Measurements from ENCODE around the gene PDILT. TPM values are rescaled to one million over a fixed set of nuclear protein-coding genes. Genes with fewer than 3 reads are reported as not detected.

The PDILT gene
- total RNA-seq, 1 experiment from 2014 or later, result not detected

DNA sequence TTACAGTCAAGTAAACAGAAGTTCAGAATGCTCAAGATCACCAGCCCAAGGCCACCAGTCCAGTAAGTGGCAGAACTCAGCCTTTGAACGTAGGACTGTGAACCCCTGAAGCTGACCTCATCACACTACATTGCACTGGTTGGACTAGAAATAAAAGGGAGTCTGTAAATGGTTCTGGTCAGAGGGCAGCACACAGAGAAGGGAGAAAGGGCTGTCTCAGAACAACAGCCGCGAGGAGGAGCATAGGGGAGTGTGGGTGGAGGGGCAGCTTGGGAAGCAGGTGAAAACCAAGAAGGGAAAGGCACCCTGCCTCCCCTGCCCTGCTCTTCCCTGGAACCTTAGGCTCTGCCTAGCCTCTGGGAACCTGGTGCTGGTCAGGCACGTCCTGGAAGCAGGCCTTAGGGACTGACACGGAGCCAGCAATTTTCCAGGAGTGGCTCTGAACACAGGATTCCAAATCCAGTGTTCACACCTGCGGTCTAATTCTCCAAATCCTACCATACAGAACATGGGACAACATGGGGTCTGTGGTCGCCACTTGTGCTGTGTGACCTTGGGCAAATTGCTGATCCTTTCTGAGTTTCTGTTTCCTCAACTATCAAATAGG, 7.0 kb downstream of the PDILT start:
- Histone ChIP-seq H3K9me2 (replicated peaks; ENCODE audit: low read length) (no peaks in the 10 kb centered on the region), H3F3A (ENCODE audit: low read length, unreplicated experiment) (no peaks in the 10 kb centered on the region), H3K4me3 (ENCODE audit: low read length) (no peak overlapping the region), H3K4me1 (ENCODE audit: insufficient read depth, low read length) (no peaks in the 10 kb centered on the region), H3K9ac (ENCODE audit: low read length) (no peak overlapping the region), H3K4me2 (ENCODE audit: low read length) (no peak overlapping the region), H2AFZ (ENCODE audit: low read length) (no peak overlapping the region), H3K36me3 (ENCODE audit: low read depth, low read length) (no peaks in the 10 kb centered on the region), H3K9me3 (ENCODE audit: low read length) (no peaks in the 10 kb centered on the region), H3K27me3 (ENCODE audit: low read length) (no peaks in the 10 kb centered on the region), H4K20me1 (ENCODE audit: low read length) (no peaks in the 10 kb centered on the region), H3K27ac (ENCODE audit: low read length) (no peak overlapping the region), H3K79me2 (ENCODE audit: low read length) (no peaks in the 10 kb centered on the region)
- ChIA-PET POLR2A (ENCODE audit: unreplicated experiment) (no interaction called here), CTCF (no interaction called here)
- BruUV-seq (replicated peaks), result no TSS peak
- intact Hi-C loops (cut with micrococcal nuclease), result no loop called here
- DNase-seq, result no peak
- TF ChIP-seq EZH2 (IDR thresholded peaks at IDR 0.05; ENCODE audit: low read length, unreplicated experiment), result no peak
- TF ChIP-seq, protein P1, sequence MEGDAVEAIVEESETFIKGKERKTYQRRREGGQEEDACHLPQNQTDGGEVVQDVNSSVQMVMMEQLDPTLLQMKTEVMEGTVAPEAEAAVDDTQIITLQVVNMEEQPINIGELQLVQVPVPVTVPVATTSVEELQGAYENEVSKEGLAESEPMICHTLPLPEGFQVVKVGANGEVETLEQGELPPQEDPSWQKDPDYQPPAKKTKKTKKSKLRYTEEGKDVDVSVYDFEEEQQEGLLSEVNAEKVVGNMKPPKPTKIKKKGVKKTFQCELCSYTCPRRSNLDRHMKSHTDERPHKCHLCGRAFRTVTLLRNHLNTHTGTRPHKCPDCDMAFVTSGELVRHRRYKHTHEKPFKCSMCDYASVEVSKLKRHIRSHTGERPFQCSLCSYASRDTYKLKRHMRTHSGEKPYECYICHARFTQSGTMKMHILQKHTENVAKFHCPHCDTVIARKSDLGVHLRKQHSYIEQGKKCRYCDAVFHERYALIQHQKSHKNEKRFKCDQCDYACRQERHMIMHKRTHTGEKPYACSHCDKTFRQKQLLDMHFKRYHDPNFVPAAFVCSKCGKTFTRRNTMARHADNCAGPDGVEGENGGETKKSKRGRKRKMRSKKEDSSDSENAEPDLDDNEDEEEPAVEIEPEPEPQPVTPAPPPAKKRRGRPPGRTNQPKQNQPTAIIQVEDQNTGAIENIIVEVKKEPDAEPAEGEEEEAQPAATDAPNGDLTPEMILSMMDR (conservative IDR thresholded peaks at IDR 0.05; ENCODE audit: low read depth, low read length), result no peak
- TF ChIP-seq EZH2phosphoT487 (IDR thresholded peaks at IDR 0.05; ENCODE audit: borderline replicate concordance, low read length), result no peak
- ATAC-seq, result no peak

DNA sequence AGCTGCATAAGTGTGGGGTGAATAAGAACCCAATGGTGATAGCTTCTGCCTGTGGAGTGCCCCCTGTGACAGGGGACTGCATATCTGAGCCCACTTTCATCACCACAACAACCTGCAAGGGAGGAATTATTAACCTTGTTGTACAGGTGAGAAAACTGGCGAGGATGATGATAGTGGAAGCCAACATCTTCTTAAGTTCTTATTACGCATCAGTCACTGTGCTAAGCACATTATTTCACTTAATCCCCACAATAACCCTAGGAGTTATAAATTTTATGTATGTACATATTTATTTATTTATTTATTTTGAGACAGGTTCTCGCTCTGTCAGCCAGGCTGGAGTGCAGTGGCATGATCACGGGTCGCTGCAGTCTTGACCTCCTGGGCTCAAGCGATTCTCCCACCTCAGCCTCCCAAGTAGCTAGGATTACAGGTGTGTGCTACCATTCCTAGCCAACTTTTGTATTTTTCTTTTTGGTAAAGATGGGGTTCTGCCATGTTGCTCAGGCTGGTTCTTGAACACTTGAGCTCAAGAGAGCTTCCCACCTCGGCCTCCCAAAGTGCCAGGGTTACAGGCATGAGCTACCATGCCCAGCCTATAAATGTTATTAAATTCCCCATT, 7.6 kb downstream of the PDILT start:
- intact Hi-C loops (cut with micrococcal nuclease), result no loop called here
- CTCF ChIA-PET, result no interaction called here
- no peaks in the 10 kb centered on the region for H3K27me3 ChIP-seq (ENCODE audit: low read length)
- H3F3A ChIP-seq (ENCODE audit: low read length, unreplicated experiment), result no peaks in the 10 kb centered on the region
- H3K9me3 ChIP-seq (ENCODE audit: low read length), result no peaks in the 10 kb centered on the region
- H3K36me3 ChIP-seq (ENCODE audit: low read depth, low read length), result no peaks in the 10 kb centered on the region
- BruUV-seq (replicated peaks), result no TSS peak
- no peak overlapping the region for H2AFZ ChIP-seq (ENCODE audit: low read length)
- H3K9me2 ChIP-seq (replicated peaks; ENCODE audit: low read length), result no peaks in the 10 kb centered on the region
- no peaks in the 10 kb centered on the region for H3K79me2 ChIP-seq (ENCODE audit: low read length)
- H3K27ac ChIP-seq (ENCODE audit: low read length), result no peak overlapping the region
- DNase-seq, result no peak
- H3K4me3 ChIP-seq (ENCODE audit: low read length), result no peak overlapping the region
- TF ChIP-seq, protein P1 (conservative IDR thresholded peaks at IDR 0.05; ENCODE audit: low read depth, low read length), result no peak
- TF ChIP-seq EZH2 (IDR thresholded peaks at IDR 0.05; ENCODE audit: low read length, unreplicated experiment), result no peak
- ATAC-seq, result no peak
- no peak overlapping the region for H3K4me2 ChIP-seq (ENCODE audit: low read length)
- H3K9ac ChIP-seq (ENCODE audit: low read length), result no peak overlapping the region
- H4K20me1 ChIP-seq (ENCODE audit: low read length), result no peaks in the 10 kb centered on the region
- no peaks in the 10 kb centered on the region for H3K4me1 ChIP-seq (ENCODE audit: insufficient read depth, low read length)
- POLR2A ChIA-PET (ENCODE audit: unreplicated experiment), result no interaction called here

DNA sequence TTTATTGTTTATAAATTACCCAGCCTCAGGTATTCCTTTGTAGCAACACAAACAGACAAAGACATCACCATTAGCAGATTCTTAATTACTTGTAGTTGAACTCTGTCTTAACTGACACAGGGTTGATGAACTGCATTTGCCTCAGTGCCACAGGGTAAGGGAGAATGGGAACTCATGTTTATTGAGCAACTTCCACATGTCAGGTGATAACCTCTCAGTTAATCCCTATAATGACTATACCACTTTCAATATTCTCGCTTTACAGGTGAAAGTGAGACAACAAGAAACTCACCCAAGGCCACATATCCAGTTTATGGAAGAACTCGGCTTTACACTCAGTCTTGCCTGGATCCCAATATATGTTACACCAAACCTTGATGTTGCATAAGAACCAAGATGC, 8.6 kb downstream of the PDILT start:
- no peaks in the 10 kb centered on the region for H4K20me1 ChIP-seq (ENCODE audit: low read length)
- no peaks in the 10 kb centered on the region for H3K36me3 ChIP-seq (ENCODE audit: low read depth, low read length)
- no peaks in the 10 kb centered on the region for H3F3A ChIP-seq (ENCODE audit: low read length, unreplicated experiment)
- no peak for ATAC-seq
- CTCF ChIA-PET, result no interaction called here
- H3K79me2 ChIP-seq (ENCODE audit: low read length), result no peaks in the 10 kb centered on the region
- no TSS peak for BruUV-seq (replicated peaks)
- no peaks in the 10 kb centered on the region for H3K27me3 ChIP-seq (ENCODE audit: low read length)
- TF ChIP-seq, protein P1 (conservative IDR thresholded peaks at IDR 0.05; ENCODE audit: low read depth, low read length), result no peak
- TF ChIP-seq EZH2 (IDR thresholded peaks at IDR 0.05; ENCODE audit: low read length, unreplicated experiment), result no peak
- no peak for TF ChIP-seq EZH2phosphoT487 (IDR thresholded peaks at IDR 0.05; ENCODE audit: borderline replicate concordance, low read length)
- intact Hi-C loops (cut with micrococcal nuclease), result no loop called here
- H3K4me2 ChIP-seq (ENCODE audit: low read length), result no peak overlapping the region
- no peaks in the 10 kb centered on the region for H3K9me3 ChIP-seq (ENCODE audit: low read length)
- DNase-seq, result no peak
- POLR2A ChIA-PET (ENCODE audit: unreplicated experiment), result no interaction called here
- no peaks in the 10 kb centered on the region for H3K4me1 ChIP-seq (ENCODE audit: insufficient read depth, low read length)
- H3K27ac ChIP-seq (ENCODE audit: low read length), result no peak overlapping the region
- H3K9me2 ChIP-seq (replicated peaks; ENCODE audit: low read length), result no peaks in the 10 kb centered on the region
- H2AFZ ChIP-seq (ENCODE audit: low read length), result no peak overlapping the region
- no peak overlapping the region for H3K4me3 ChIP-seq (ENCODE audit: low read length)
- H3K9ac ChIP-seq (ENCODE audit: low read length), result no peak overlapping the region
